Right ventricle myocardium inferior (tissue), 1 donor: ENCODE data around the gene SRSF2. TPM values are rescaled to one million over a fixed set of nuclear protein-coding genes. Genes with fewer than 3 reads are reported as not detected.
A peak's percentile ranks its signal among the peaks of the same experiment; 100 is the strongest.

ENCODE experiments used
- ATAC-seq: fragments of 200-7000 bp; cut with Tn5 transposase; one replicate; pipeline ENCODE4 v1.9.1; 2020; ENCODE audit warnings: mild to moderate bottlenecking, moderate library complexity
- DNase-seq: peaks from one replicate; pipeline ENCODE4 v3.0.0; 2021; ENCODE audit errors: missing footprints
- intact Hi-C: fragments of 100-400 bp; cut with DNase I; formaldehyde crosslinking; loops from one replicate; pipeline ENCODE4 v1.11.0; 2022
- microRNA-seq: library from miRNA; unstranded; fragments of <30 nt; microRNA quantifications from one replicate; pipeline ENCODE4 v1.2.0, GENCODE V29; 2020
- total RNA-seq: library from RNA; stranded (reverse); fragmentation: NEBNext Ultra II Directional; extraction: Animal tissue kit (Norgen Biotek cat#: 25700); gene quantifications from one replicate; pipeline ENCODE4 v1.2.1, GENCODE V29; 2021
- donor health status: DM: no; HTN: yes; CAD: no; lungs with severe emphysema.

SRSF2 gene
- total RNA-seq, 1 donor from 2014 or later: 74.0 TPM

DNA sequence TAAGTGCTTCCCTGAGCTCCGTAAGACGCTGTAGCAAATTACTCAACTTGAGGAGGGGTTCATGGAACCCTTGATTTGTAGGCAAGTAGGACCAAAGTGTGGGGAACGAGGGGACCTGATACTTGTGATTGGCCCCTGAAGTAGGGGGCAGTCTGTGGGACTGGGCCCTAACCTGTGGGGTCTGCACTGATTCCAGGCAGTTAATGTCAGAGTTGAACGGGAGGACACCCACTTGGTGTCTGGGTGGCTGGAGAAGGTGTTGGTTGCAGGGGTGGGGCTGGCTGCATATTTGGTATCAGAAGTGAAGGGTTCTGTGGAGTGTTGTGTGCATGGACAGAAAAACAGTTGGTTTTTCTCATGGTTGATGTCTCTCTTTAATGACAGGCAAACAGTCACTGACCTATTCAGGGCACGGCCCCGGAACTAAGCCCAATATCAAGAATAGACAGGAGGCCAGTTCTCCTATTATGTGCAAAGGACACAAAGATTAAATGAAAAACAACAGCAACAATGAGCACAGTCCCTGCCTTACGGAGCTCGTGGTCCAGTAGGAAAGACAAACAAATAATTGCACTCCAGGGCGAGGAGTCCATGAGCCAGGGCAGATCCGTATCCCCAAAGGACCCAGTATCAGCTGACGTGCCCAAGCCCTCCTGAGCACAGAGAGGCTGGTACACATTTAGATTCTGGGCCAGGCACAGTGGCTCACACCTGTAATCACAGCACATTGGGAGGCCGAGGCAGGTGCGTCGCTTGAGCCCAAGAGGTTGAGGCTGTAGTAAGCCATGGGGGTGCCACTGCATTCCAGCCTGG lies 45.5 kb downstream of the SRSF2 start:
- no peak for DNase-seq
- intact Hi-C loops: no loop called here
- no peak for ATAC-seq

DNA sequence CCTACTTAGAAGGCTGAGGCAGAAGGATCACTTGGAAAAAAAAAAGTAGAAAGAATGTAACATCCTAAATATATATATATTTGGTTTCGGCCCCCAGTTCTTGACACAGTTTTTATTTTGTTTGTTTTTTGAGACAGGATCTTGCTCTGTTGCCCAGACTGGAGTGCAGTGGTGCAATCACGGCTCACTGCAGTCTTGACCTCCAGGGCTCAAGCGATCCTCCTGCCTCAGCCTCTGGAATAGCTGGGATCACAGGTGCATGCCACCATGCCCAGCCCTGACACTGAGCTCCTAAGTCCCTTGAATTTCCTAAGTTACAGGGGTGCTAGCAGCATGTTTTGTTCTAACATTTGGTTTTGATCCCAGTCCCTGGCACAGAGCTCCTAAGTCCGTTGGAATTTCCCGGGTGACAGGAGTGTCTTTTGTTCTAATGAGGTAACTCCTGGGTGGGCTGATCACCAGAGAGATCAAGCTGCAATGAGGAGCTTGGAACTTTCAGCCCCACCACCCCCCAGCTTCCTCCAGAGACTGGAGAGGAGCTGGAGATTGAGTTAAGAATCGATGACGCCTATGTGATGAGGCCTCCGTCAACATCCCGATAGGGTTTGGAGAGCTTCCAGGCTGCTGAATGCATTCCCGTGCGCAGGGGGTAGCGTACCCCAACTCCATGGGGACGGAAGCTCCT lies 46.4 kb downstream of the SRSF2 start:
- DNase-seq (no peak), ATAC-seq (no peak)
- intact Hi-C loops: no loop called here

DNA sequence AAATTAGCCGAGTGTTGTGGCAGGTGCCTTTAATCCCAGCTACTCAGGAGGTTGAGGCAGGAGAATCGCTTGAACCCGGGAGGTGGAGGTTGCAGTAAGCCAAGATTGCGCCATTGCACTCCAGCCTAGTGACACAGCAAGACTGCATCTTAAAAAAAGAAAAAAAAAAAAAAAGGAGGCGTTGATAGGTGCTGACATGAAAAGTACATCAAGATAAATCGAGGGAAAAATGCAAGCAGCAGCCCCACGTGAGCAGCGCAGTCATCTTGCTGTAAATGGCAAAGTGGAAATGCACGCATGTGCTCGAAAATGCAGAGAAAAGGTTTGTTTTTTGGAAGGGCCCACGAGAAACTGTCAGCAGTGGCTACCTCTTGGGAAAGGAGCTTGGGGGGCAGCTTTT lies 47.3 kb downstream of the SRSF2 start:
- intact Hi-C loops: loop anchor here (2.0 kb wide), 1 partner anchor 25 kb away; no protein-coding TSS in a partner anchor
- ATAC-seq (no peak), DNase-seq (no peak)

DNA sequence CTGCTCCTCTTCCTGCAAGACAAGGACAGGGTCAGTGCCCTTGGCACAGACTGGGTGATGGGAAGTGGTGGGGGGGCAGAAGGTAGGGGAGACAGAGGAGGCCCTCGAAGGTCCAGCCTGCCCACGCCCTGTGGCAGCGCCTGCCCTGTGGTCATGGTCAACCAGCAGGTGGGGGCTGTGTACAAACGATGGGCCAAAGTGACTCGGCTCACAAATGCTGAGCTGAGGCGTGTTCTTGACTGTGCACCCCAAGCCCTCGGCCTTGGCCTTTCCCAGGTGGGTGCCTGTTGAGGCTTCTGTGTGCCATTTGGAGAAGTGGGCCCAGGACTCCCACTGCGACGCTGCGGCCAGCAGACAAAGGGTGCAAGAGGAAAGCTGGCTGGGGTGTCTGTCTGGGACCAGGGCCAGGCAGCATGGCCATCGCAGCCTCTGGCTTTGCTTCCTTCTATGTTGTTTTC lies 48.9 kb downstream of the SRSF2 start:
- peak; percentile 23 for ATAC-seq
- intact Hi-C loops: loop anchor here (1.0 to 2.0 kb wide), 2 partner anchors 13 to 27 kb away; no protein-coding TSS in a partner anchor
- DNase-seq: peak; percentile 79

DNA sequence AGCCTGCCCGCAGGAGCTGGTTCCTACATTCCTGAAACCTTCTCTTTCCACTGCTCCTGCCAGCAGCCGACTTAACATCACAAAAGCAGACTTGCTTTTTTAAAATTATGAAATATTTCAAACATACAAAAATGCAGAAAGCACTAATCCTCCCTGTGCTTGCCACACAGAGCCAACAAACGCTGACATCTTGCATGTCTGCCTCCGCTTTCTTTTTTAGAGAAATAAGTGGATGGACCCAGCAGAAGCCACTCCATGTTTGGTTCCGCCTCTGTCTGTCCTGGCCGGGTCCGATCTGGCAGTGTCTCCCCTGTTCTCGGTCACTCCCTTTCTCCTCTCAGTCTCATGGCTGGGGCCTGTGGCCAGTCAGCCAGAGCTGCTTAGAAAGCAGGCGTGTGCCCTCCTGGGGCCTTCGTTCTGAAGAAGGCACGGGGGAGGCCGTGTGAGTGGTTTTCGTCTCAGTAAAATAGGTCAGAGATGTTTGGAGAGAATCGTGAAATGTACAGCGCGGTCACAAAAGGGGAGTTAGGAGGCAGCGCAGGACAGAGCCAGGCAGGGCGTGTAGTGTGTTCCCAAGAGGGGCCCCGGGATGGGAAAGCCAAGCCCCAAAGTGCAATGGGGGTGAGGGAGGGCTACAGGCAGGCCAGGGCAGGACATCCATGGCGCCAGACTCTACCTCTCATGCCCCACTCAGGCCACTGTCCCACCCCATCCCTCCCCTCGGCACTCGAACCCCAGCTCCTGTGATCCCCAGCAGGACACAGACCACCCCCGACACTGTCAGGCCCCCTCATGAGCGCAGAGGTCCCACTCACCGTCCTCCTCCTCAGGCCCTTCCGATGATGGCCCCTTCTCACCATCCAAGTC lies 49.6 kb downstream of the SRSF2 start:
- intact Hi-C loops: loop anchor here (1.0 to 2.0 kb wide), 2 partner anchors 14 to 27 kb away; no protein-coding TSS in a partner anchor
- peak; percentile 71 for ATAC-seq

DNA sequence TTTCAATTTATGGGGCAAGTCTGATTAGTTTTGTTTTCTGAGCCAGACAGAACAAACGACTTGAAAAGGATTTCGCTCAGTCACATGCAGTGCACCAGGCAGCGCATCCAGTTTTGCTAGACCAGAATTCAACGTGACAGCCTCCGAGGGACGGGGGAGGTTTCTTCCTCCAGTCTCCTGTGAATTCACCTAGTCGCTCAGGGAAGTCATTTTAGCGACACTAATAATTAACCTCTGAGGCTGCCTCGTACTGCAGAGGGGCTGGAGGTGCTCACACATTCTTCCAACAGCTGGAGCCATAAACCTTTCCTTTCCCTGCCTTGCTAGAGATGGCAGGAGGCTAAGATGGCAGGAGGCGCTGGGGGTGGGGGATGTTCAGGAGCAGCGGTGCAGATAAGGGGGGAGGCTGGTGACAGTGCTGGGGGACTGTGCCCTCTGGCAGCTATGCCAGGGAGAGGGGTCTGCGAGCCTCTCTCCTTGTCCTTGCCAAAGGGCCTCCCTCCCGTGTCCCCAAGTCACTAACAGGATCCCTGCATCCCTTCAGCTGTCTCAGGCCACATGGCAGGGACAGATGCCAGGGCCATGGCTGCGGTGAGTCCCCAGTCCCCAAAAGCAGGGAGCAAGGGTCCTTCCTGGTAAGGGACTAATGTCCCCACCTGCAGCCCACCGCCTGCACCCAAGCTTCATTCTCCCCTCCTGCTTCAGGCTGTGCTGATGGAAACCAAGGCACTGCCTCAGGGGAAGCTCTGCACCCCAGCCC lies 50.4 kb downstream of the SRSF2 start:
- DNase-seq (no peak), ATAC-seq (no peak)
- intact Hi-C loops: no loop called here

More for the DNA sequence above, 49.6 kb downstream of the SRSF2 start:
- DNase-seq: peak; percentile 87

DNA sequence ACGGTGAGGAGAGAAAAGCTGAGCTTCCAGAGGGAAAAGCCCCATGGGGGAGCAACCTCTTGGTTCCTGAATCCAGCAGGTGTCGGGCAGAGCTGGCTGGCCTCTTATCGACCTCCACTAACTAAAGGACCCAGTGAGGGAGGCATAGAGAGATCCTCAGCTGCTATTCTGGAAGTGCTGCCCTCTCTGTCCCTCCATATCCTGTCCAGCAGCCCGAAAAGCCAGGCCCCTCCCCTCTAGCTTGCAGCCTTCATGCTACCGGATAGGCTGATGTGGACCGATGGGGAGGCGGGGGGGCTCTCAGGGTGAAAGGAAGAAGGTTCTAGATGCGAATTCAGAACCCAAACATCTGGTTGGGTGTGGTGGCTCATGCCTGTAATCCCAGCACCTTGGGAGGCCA lies 51.3 kb downstream of the SRSF2 start:
- intact Hi-C loops: no loop called here
- ATAC-seq (no peak), DNase-seq (no peak)

DNA sequence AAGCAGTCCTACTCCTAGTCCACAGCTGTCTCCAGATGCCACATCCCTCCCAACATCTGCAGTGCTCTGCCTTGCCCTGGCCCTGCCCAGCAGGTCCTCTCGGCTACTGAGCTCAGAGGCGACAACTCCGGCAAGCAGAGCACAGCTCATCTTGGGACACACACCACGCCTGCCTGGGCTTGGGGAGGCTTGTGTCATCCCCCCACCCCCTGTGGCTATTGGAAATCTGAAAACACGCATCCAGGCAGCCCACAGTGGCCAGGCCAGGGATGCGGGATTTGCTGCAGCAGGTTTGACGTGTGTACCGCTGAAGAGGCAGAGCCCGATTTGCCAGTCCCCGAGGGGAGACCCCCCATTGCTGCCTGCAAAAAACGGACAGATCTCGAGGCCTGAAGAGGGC lies 51.8 kb downstream of the SRSF2 start:
- intact Hi-C loops: no loop called here
- no peak for DNase-seq
- ATAC-seq: no peak

DNA sequence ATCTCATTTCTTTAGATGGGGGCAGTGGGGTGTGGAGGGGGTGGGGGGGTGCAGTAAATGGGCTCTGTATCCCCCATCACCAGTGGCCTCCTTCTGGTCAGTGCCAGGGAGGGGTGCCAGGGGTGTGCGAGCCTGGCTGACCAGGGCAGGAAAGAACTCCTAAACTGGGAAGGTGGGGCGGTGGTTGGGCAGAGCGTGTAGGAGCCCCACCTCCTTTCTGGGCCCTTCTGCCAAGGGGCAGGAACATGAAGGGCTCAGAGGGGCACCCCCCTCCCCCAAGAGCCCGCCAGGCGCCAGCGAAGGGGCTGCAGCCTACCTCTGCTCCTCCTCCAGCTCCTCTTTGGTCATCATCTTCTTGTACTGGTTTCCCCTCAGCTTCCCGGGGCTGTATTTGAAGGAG lies 52.4 kb downstream of the SRSF2 start:
- intact Hi-C loops: no loop called here
- DNase-seq (no peak), ATAC-seq (no peak)

Small RNA genes lying within 50 kb of the gene (microRNA-seq; reads per million reads assigned to microRNA genes)
- not detected for gene MIR636

Other genes with a start within 250 kb of the SRSF2 start
- 17.9 TPM for gene RHBDF2, start 235.9 kb downstream of the SRSF2 start, total RNA-seq
- gene CYGB, start 199.6 kb downstream of the SRSF2 start, total RNA-seq: 38.2 TPM
- 3.4 TPM for gene PRCD, start 197.3 kb downstream of the SRSF2 start, total RNA-seq
- 5.7 TPM for gene ST6GALNAC2, start 151.5 kb downstream of the SRSF2 start, total RNA-seq
- 6.1 TPM for gene ST6GALNAC1, start 93.6 kb downstream of the SRSF2 start, total RNA-seq
- gene MXRA7, start 26.4 kb downstream of the SRSF2 start, total RNA-seq: 375 TPM
- gene JMJD6, start 10.7 kb downstream of the SRSF2 start, total RNA-seq: 62.8 TPM
- gene METTL23, start 10.5 kb downstream of the SRSF2 start, total RNA-seq: 17.3 TPM
- 20.8 TPM for gene MFSD11, start 788 bp upstream of the SRSF2 start, total RNA-seq
- gene MGAT5B, start 131.1 kb upstream of the SRSF2 start, total RNA-seq: not detected